H1 (cell line): ENCODE measurements around the gene ACTR3C. TPM values are rescaled to one million over a fixed set of nuclear protein-coding genes. Genes with fewer than 3 reads are reported as not detected.

Source experiments
- CHD7 ChIP-seq: fragments of 300-600 bp; sonication (generic); IDR thresholded peaks from 2 replicates; pipeline ENCODE4 v1.7.1; 2012; ENCODE audit warnings: low read length, moderate library complexity, mild to moderate bottlenecking, inconsistent platforms; ENCODE audit not compliant: insufficient replicate concordance
- FOSL1 ChIP-seq: IDR thresholded peaks from 2 replicates; pipeline ENCODE4 v1.6.1; 2011; ENCODE audit warnings: mild to moderate bottlenecking, low read depth, low read length, moderate library complexity; ENCODE audit not compliant: insufficient read depth
- HDAC6 ChIP-seq: IDR thresholded peaks from one replicate; pipeline ENCODE4 v1.7.1; 2012; ENCODE audit warnings: low read depth, mild to moderate bottlenecking, inconsistent platforms, low read length, moderate library complexity
- POLR2AphosphoS5 ChIP-seq: IDR thresholded peaks from 2 replicates; pipeline ENCODE4 v1.6.1; 2011; ENCODE audit warnings: low read depth, low read length
- POU5F1 ChIP-seq: IDR thresholded peaks from 2 replicates; pipeline ENCODE4 v1.6.1; 2011; ENCODE audit warnings: low read depth, mild to moderate bottlenecking, low read length, moderate library complexity
- RBBP5 ChIP-seq: IDR thresholded peaks from 2 replicates; pipeline ENCODE4 v1.7.1; 2012; ENCODE audit warnings: low read depth, mild to moderate bottlenecking, inconsistent platforms, low read length, moderate library complexity, borderline replicate concordance
- RNF2 ChIP-seq: fragments of 200-900, 300-1000 bp; sonication (generic); IDR thresholded peaks from 2 replicates; pipeline ENCODE4 v1.7.1; 2016; ENCODE audit warnings: borderline replicate concordance, low read depth, mild to moderate bottlenecking, antibody characterized with exemption, low read length; ENCODE audit not compliant: poor library complexity, severe bottlenecking; ENCODE audit errors: missing control alignments
- SAP30 ChIP-seq: fragments of 300-600 bp; sonication (generic); IDR thresholded peaks from 2 replicates; pipeline ENCODE4 v1.7.1; 2012; ENCODE audit warnings: low read length, moderate library complexity, mild to moderate bottlenecking, inconsistent platforms; ENCODE audit not compliant: insufficient read depth, insufficient replicate concordance
- TAF1 ChIP-seq: IDR thresholded peaks from 2 replicates; pipeline ENCODE4 v1.6.1; 2011; ENCODE audit warnings: mild to moderate bottlenecking, low read depth, low read length
- polyA plus RNA-seq, 7 experiments: library from polyadenylated mRNA; depleted of rRNA in 3 of 7; stranded (reverse) in 5 of 7; unstranded in 2 of 7; fragments of >200 nt in 5 of 7; fragments of 200-250 nt in 2 of 7; gene quantifications; 1 replicate in 5 of 7; 2 replicates in 1 of 7; 4 replicates in 1 of 7; pipeline versions ENCODE4 v1.2.1 to v1.2.3, GENCODE V29; 2011 to 2013; ENCODE audit warnings: missing spikeins in 2 of 7, mixed read lengths in 2 of 7
- total RNA-seq: library from RNA; stranded (reverse); fragmentation: NEBNext Ultra II Directional; extraction: Animal tissue kit (Norgen Biotek cat#: 25700); gene quantifications from 2 replicates; pipeline ENCODE4 v1.2.1, GENCODE V29; 2021

The ACTR3C gene
- total and polyA plus RNA-seq, 2 of the 8 experiments (the other 6 are each of a cell fraction or from before 2014, with no cell fraction given) = 1.5 TPM; not detected in 1

- no peak for TF ChIP-seq CHD7
- no peak for TF ChIP-seq RBBP5
- no peak for TF ChIP-seq RNF2
- TF ChIP-seq POLR2AphosphoS5 = no peak
- TF ChIP-seq SAP30 = no peak
- 0 out of 2 replicates have a peak, but pooled peaks have one; percentile 45 for TF ChIP-seq TAF1
- 0 out of 2 replicates have a peak, but pooled peaks have one; percentile 23 for TF ChIP-seq POU5F1
- TF ChIP-seq HDAC6 = no peak
- TF ChIP-seq FOSL1 = no peak
Measured at GRCh38 chr7:150329331-150330120, 6.2 kb upstream of the ACTR3C start (continued).
